ENCODE measurements around the gene PYHIN1.

The PYHIN1 gene

DNA sequence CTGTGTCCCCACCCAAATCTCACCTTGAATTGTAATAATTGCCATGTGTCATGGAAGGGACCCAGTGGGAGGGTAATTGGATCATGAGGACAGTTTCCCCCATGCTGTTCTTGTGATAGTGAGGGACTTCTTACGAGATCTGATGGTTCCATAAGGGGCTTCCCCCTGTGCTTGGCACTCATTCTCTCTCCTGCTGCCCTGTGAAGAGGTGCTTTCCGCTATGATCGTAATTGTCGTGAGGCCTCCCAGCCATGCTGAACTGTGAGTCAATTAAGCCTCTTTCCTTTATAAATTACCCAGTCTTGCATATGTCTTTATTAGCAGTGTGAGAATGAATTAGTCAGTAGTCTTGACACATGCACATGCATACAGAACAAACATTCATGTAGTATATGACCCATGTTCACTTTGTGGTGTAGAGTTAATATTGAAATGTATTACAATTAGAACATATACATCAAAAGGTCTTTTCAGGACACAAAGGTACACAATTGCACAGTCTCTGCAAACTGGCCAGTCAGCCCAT is 61.5 kb downstream of the PYHIN1 start:
- no peak overlapping the region for H3K4me3 ChIP-seq (ENCODE audit: low read depth, low read length)
- no peak for TF ChIP-seq POLR2A (IDR thresholded peaks at IDR 0.05; ENCODE audit: extremely low read depth, insufficient read length)
- no peak for TF ChIP-seq MYC (IDR thresholded peaks at IDR 0.05; ENCODE audit: low read depth, low read length)
- TF ChIP-seq MAX (IDR thresholded peaks at IDR 0.05; ENCODE audit: low read depth, low read length) = no peak
- TF ChIP-seq, protein P1, sequence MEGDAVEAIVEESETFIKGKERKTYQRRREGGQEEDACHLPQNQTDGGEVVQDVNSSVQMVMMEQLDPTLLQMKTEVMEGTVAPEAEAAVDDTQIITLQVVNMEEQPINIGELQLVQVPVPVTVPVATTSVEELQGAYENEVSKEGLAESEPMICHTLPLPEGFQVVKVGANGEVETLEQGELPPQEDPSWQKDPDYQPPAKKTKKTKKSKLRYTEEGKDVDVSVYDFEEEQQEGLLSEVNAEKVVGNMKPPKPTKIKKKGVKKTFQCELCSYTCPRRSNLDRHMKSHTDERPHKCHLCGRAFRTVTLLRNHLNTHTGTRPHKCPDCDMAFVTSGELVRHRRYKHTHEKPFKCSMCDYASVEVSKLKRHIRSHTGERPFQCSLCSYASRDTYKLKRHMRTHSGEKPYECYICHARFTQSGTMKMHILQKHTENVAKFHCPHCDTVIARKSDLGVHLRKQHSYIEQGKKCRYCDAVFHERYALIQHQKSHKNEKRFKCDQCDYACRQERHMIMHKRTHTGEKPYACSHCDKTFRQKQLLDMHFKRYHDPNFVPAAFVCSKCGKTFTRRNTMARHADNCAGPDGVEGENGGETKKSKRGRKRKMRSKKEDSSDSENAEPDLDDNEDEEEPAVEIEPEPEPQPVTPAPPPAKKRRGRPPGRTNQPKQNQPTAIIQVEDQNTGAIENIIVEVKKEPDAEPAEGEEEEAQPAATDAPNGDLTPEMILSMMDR (IDR thresholded peaks at IDR 0.05; ENCODE audit: low read depth, low read length) = no peak
- DNase-seq (ENCODE audit: low read depth) = no peak

GRCh38 chr1:158996998-158997397 is 65.6 kb downstream of the PYHIN1 start:
- no peak overlapping the region for H3K4me3 ChIP-seq (ENCODE audit: low read depth, low read length)
- TF ChIP-seq MAX (IDR thresholded peaks at IDR 0.05; ENCODE audit: low read depth, low read length) (no peak), POLR2A (IDR thresholded peaks at IDR 0.05; ENCODE audit: extremely low read depth, insufficient read length) (no peak), MYC (IDR thresholded peaks at IDR 0.05; ENCODE audit: low read depth, low read length) (no peak)
- TF ChIP-seq, protein P1 (IDR thresholded peaks at IDR 0.05; ENCODE audit: low read depth, low read length) = no peak
- DNase-seq (ENCODE audit: low read depth) = no peak

- H3K4me3 ChIP-seq (ENCODE audit: low read depth, low read length) = no peak overlapping the region
- no peak for DNase-seq (ENCODE audit: low read depth)
- TF ChIP-seq MYC (IDR thresholded peaks at IDR 0.05; ENCODE audit: low read depth, low read length) = no peak
- no peak for TF ChIP-seq MAX (IDR thresholded peaks at IDR 0.05; ENCODE audit: low read depth, low read length)
- no peak for TF ChIP-seq POLR2A (IDR thresholded peaks at IDR 0.05; ENCODE audit: extremely low read depth, insufficient read length)
- TF ChIP-seq, protein P1 (IDR thresholded peaks at IDR 0.05; ENCODE audit: low read depth, low read length) = no peak
These were observed 66.9 kb downstream of the PYHIN1 start for GRCh38 chr1:158998037-158998780.

GRCh38 chr1:158998781-158999161 is 67.4 kb downstream of the PYHIN1 start:
- TF ChIP-seq, protein P1 (IDR thresholded peaks at IDR 0.05; ENCODE audit: low read depth, low read length) = peak; percentile 65
- no peak for TF ChIP-seq MYC (IDR thresholded peaks at IDR 0.05; ENCODE audit: low read depth, low read length)
- peak; percentile 76 for DNase-seq (ENCODE audit: low read depth)
- H3K4me3 ChIP-seq (ENCODE audit: low read depth, low read length) = no peak overlapping the region

- no peak for DNase-seq (ENCODE audit: low read depth)
- TF ChIP-seq MAX (IDR thresholded peaks at IDR 0.05; ENCODE audit: low read depth, low read length) (no peak), POLR2A (IDR thresholded peaks at IDR 0.05; ENCODE audit: extremely low read depth, insufficient read length) (no peak), MYC (IDR thresholded peaks at IDR 0.05; ENCODE audit: low read depth, low read length) (no peak)
- TF ChIP-seq, protein P1 (IDR thresholded peaks at IDR 0.05; ENCODE audit: low read depth, low read length) = no peak
- no peak overlapping the region for H3K4me3 ChIP-seq (ENCODE audit: low read depth, low read length)
These were observed 68.1 kb downstream of the PYHIN1 start for GRCh38 chr1:158999316-159000069.

All from NB4 (cell line).